ENCODE data around the gene ANKZF1.
"Not testable (repeated sequence)": the region's sequence is repeated elsewhere in the genome, so short reads cannot be mapped to it uniquely, and the experiment has no call there.

Gene ANKZF1

DNA sequence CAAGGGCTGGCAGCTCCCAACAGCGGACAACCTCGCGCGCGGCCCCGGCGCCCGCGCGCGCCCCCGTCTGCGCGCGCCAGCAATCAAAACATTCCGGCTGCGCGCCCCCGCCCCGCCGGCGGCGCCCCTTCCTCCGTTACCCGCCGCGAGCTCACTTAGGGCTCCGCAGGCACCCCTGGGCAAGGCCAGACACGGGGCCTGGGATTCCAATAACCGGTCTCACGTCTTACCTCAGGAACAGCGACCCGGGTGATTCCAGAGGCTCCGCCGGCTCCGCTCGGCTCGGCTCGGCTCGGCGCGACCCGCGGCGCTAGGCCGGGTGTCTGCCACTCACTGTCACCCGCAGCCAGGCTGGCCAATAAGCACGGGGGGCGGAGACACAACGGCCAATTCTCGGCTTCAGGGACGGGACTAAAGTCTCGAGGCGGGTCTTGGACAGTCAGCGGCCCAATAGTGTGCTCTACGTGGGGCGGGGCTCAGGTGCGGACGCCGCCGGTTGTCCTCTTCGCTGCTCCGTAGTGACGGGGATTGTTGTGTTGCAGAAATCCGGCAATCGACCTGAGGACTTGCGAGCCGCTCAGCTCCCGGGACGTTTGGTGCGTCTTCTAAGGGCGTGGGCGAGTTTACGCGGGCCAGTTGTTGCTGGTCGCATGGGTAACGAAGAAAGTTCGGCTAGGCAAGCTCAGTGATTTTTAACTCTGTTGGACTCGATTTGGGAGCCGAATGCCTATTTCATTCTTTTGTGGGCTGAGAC is at the start of gene ANKZF1, which contains the start of gene ATG9A:
Gene ANKZF1 (plus strand): TSS at position 502 of the 754 bp plus-strand sequence. CDS start 452 bp downstream, outside the sequence.
Gene ATG9A (minus strand): TSS at position 332 of the 754 bp plus-strand sequence. CDS start 1,612 bp downstream, outside the sequence.
- peak; percentile 99 for DNase-seq (ENCODE audit: low spot score)

GRCh38 chr2:219180961-219181360 is 48.6 kb upstream of the ANKZF1 start:
- DNase-seq (ENCODE audit: low spot score): no peak

- DNase-seq (ENCODE audit: low spot score): no peak
These were observed 48.1 kb upstream of the ANKZF1 start for GRCh38 chr2:219181531-219181930.

DNA sequence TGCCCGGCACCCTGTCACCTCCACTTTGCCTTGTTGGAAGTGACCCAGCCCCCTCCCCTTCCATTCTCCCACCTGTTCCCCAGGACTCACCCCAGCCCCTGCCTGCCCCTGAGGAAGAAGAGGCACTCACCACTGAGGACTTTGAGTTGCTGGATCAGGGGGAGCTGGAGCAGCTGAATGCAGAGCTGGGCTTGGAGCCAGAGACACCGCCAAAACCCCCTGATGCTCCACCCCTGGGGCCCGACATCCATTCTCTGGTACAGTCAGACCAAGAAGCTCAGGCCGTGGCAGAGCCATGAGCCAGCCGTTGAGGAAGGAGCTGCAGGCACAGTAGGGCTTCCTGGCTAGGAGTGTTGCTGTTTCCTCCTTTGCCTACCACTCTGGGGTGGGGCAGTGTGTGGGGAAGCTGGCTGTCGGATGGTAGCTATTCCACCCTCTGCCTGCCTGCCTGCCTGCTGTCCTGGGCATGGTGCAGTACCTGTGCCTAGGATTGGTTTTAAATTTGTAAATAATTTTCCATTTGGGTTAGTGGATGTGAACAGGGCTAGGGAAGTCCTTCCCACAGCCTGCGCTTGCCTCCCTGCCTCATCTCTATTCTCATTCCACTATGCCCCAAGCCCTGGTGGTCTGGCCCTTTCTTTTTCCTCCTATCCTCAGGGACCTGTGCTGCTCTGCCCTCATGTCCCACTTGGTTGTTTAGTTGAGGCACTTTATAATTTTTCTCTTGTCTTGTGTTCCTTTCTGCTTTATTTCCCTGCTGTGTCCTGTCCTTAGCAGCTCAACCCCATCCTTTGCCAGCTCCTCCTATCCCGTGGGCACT is 47.1 kb upstream of the ANKZF1 start:
- DNase-seq (ENCODE audit: low spot score): no peak

- DNase-seq (ENCODE audit: low spot score): no peak
These were observed 46.3 kb upstream of the ANKZF1 start for GRCh38 chr2:219183151-219183772.

DNA sequence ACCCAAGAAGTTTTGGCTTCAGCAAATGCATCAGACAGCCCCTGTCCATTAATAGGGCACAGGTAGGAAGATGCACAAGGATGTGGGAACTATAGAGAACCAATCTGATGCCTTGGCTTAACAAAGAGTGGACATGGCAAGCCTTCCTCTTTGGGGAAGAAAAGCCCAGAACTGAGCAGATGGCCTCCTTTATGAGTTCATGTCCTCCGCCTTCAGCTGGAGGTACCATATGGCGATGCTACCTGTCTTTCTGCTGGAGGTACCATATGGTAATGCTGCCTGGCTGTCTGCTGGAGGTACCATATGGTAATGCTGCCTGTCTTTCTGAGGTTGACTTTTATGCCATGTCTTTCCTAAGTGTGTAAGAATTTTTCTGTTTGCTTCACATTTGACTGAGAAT is 45.5 kb upstream of the ANKZF1 start:
- DNase-seq (ENCODE audit: low spot score): no peak

- DNase-seq (ENCODE audit: low spot score): no peak
These were observed 42.7 kb upstream of the ANKZF1 start for GRCh38 chr2:219186754-219187456.

- DNase-seq (ENCODE audit: low spot score): no peak
These were observed 32.2 kb upstream of the ANKZF1 start for GRCh38 chr2:219197388-219197787.

DNA sequence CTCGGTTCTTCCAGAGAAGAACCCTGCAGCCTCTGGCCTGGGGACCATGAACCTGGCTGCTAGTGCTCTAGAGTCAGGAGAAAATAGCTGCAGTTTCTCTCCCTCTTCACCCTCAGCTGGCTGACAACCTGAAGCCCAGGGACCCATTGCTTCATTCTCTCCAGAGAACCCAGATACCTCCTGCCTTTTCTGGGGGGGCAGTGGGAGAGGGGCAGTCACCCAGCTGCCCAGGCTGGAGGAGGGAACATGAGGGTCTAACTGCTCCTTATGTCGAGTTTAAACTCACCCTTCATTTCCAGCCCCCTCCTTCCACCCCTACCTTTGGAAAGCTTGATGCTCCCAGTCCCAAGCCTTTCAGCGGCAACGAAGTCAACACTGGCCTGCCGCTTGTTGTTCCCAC is 30.6 kb upstream of the ANKZF1 start:
- no peak for DNase-seq (ENCODE audit: low spot score)

GRCh38 chr2:219199470-219200211 is 30.0 kb upstream of the ANKZF1 start:
- no peak for DNase-seq (ENCODE audit: low spot score)

- not testable (repeated sequence) for DNase-seq (ENCODE audit: low spot score)
These were observed 28.9 kb upstream of the ANKZF1 start for GRCh38 chr2:219200502-219201326.

DNA sequence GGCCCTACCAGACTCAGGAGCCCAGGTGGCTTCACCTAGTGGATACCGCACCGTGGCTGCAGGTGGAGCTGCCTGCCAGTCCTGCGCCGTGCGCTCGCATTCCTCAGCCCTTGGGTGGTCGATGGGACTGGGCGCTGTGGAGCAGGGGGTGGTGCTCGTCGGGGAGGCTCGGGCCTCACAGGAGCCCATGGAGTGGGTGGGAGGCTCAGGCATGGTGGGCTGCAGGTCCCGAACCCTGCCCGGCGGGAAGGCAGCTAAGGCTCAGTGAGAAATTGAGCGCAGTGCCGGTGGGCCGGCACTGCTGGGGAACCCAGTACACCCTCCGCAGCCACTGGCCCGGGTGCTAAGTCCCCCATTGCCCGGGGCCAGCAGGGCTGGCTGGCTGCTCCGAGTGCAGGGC is 28.3 kb upstream of the ANKZF1 start:
- not testable (repeated sequence) for DNase-seq (ENCODE audit: low spot score)

DNA sequence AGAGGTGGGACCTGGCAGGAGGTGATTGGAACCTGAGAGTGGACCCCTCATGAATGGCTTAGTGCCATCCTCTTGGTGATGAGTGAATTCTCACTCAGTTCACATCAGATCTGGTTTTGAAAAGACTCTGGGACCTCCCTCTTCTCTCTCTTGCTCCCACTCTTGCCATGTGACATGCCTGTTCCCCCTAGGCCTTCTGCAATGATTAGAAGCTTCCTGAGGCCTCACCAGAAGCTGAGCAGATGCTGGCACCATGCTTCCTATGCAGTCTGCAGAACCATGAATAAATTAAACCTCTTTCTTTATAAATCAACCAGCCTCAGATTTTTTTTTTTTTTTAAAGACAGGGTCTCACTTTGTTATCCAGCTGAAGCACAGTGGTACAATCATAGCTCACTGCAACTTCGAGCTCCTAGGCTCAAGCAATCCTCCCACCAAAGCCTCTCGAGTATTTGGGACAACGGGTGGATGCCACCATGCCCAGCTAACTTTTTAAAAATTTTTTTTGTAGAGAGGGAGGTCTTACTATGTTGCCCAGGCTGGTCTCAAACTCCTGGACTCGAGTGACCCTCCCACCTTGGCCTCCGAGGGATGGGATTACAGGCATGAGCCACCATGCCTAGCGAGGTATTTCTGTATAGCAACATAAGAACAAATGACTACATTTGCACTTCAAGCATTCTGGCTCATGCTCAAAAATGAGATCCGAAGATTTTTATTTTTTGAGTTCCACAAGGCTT is 25.0 kb upstream of the ANKZF1 start:
- no peak for DNase-seq (ENCODE audit: low spot score)

DNA sequence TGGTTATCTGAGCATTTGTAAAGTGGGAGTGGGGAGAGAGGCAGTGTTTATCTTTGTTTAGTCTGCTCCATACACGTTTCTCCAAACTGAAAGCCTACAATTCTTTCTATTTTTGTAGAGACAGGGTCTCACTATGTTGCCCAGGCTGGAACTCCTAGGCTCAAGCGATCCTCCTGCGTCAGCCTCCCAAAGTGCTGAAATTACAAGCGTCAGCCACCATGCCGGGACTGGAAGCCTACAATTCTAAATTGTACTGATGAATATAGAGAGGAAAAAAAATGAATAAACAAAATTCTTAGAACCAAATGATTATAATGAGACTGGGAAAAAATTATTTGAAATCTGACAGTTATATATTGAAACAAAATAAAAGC is 24.5 kb upstream of the ANKZF1 start:
- DNase-seq (ENCODE audit: low spot score): no peak

GRCh38 chr2:219205981-219206327 is 23.7 kb upstream of the ANKZF1 start:
- no peak for DNase-seq (ENCODE audit: low spot score)

DNA sequence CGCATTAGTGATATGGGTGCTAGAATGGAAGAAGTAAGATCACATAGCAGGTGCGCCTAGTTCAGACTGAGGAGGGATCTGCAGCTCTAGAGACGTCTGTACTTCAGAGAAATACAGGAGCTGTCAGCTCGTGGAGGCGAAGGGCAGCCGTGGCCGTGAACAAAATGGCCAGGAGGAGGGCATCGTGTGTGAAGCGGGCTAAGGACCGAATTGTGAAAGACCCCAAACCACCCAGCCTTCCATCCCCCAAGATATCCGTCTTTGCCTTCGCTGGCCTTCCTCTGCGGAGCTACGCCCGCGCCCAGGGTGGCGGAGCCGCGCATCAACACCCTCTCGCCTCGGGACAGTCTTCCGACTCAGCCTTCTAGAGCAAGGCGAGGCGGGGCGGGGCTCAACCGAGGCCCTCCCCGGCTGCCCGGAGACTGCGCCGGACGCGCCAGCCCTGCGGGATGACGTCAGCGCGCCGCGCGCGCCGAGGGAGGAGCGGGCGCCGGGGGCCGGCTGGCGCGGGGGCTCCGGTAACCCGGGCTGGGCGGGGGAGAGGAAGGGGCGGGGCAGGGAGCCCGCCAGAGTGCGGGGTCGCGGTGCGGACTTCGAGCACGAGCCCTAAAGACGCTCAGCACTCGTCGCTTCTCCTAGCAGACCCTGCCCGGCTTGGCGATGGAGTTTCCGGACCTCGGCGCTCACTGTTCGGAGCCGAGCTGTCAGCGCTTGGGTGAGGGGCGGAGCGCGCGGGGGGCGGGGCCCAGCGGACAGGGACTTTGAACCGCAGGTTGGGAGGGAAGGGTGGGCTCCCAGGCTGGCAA is 23.1 kb upstream of the ANKZF1 start, which contains the start of gene ZFAND2B:
Gene ZFAND2B (plus strand): TSS at position 455 of the 806 bp plus-strand sequence. CDS start 206 bp downstream, at position 661.
- peak; percentile 97 for DNase-seq (ENCODE audit: low spot score)

- no peak for DNase-seq (ENCODE audit: low spot score)
These were observed 22.3 kb upstream of the ANKZF1 start for GRCh38 chr2:219207134-219207883.
